HepG2 (cell line): ENCODE data around the gene CLDN14. TPM values are rescaled to one million over a fixed set of nuclear protein-coding genes. Genes with fewer than 3 reads are reported as not detected.

ENCODE experiments used
- ARNTL ChIP-seq: sonication (generic); formaldehyde crosslinking; IDR thresholded peaks from 2 replicates; pipeline ENCODE4 v1.4.0; 2020; ENCODE audit warnings: mild to moderate bottlenecking, missing genetic modification reagents
- CAMTA2 ChIP-seq: sonication (generic); formaldehyde crosslinking; IDR thresholded peaks from 2 replicates; pipeline ENCODE4 v1.4.0; 2020; ENCODE audit warnings: mild to moderate bottlenecking, missing genetic modification reagents, borderline replicate concordance
- JDP2 ChIP-seq: sonication (generic); formaldehyde crosslinking; IDR thresholded peaks from 2 replicates; pipeline ENCODE4 v1.8.1; 2022; ENCODE audit warnings: missing genetic modification reagents, borderline replicate concordance
- KAT2B ChIP-seq: fragments of 150-350 bp; IDR thresholded peaks from 2 replicates; pipeline ENCODE4 v1.6.1; 2014; ENCODE audit warnings: low read depth, low read length, borderline replicate concordance
- LRRFIP1 ChIP-seq: sonication (generic); formaldehyde crosslinking; conservative IDR thresholded peaks from 2 replicates; pipeline ENCODE4 v1.4.0; 2020; ENCODE audit warnings: missing genetic modification reagents
- MXD4 ChIP-seq: IDR thresholded peaks from 2 replicates; pipeline ENCODE4 v1.6.1; 2016; ENCODE audit warnings: mild to moderate bottlenecking, missing biosample characterization, missing genetic modification reagents
- MYC ChIP-seq: sonication (generic); formaldehyde crosslinking; IDR thresholded peaks from 2 replicates; pipeline ENCODE4 v1.9.0; 2021; ENCODE audit warnings: missing genetic modification reagents, borderline replicate concordance
- MZF1 ChIP-seq: sonication (generic); formaldehyde crosslinking; IDR thresholded peaks from 2 replicates; pipeline ENCODE4 v1.8.1; 2023; ENCODE audit warnings: mild to moderate bottlenecking, missing genetic modification reagents, borderline replicate concordance
- NR2F1 ChIP-seq, 2 experiments: fragments of 450-650 bp in 1 of 2; formaldehyde crosslinking in 1 of 2; IDR thresholded peaks; 2 replicates each; pipeline versions ENCODE4 v1.5.0 to v1.6.1; 2016 to 2020; ENCODE audit warnings: mild to moderate bottlenecking in 1 of 2, missing compliant biosample characterization in 1 of 2, missing genetic modification reagents in 1 of 2, moderate library complexity in 1 of 2
- NR2F2 ChIP-seq: IDR thresholded peaks from 2 replicates; pipeline ENCODE4 v1.6.1; 2012; ENCODE audit warnings: low read depth, inconsistent platforms, borderline replicate concordance
- RARG ChIP-seq: sonication (generic); formaldehyde crosslinking; IDR thresholded peaks from 2 replicates; pipeline ENCODE4 v1.4.0; 2020; ENCODE audit warnings: low read depth, mild to moderate bottlenecking, missing genetic modification reagents
- RXRB ChIP-seq: IDR thresholded peaks from 2 replicates; pipeline ENCODE4 v1.6.1; 2016; ENCODE audit warnings: borderline replicate concordance, missing genetic modification reagents, missing compliant biosample characterization
- TARDBP ChIP-seq: sonication (generic); formaldehyde crosslinking; IDR thresholded peaks from 2 replicates; pipeline ENCODE4 v1.8.0; 2022; ENCODE audit warnings: mild to moderate bottlenecking, missing genetic modification reagents
- TRIM24 ChIP-seq: sonication (generic); formaldehyde crosslinking; IDR thresholded peaks from 2 replicates; pipeline ENCODE4 v1.8.0; 2022; ENCODE audit warnings: mild to moderate bottlenecking, missing genetic modification reagents
- ZBTB3 ChIP-seq: sonication (generic); formaldehyde crosslinking; IDR thresholded peaks from 2 replicates; pipeline ENCODE4 v1.4.0; 2020; ENCODE audit warnings: low read depth, mild to moderate bottlenecking, moderate library complexity, missing genetic modification reagents, borderline replicate concordance
- ZNF138 ChIP-seq: sonication (generic); formaldehyde crosslinking; IDR thresholded peaks from 2 replicates; pipeline ENCODE4 v1.5.0; 2020; ENCODE audit warnings: mild to moderate bottlenecking, low read depth, missing genetic modification reagents
- ZNF337 ChIP-seq: sonication (generic); formaldehyde crosslinking; IDR thresholded peaks from 2 replicates; pipeline ENCODE4 v1.5.1; 2020; ENCODE audit warnings: missing genetic modification reagents, low read depth, mild to moderate bottlenecking, borderline replicate concordance
- ZNF562 ChIP-seq: sonication (generic); formaldehyde crosslinking; IDR thresholded peaks from 2 replicates; pipeline ENCODE4 v1.8.0; 2022; ENCODE audit warnings: missing genetic modification reagents, borderline replicate concordance
- ZNF616 ChIP-seq: sonication (generic); formaldehyde crosslinking; IDR thresholded peaks from 2 replicates; pipeline ENCODE4 v1.5.0; 2020; ENCODE audit warnings: low read depth, mild to moderate bottlenecking, missing genetic modification reagents
- ZNF747 ChIP-seq: sonication (generic); formaldehyde crosslinking; IDR thresholded peaks from 2 replicates; pipeline ENCODE4 v1.8.1; 2023; ENCODE audit warnings: missing genetic modification reagents, mild to moderate bottlenecking, borderline replicate concordance
- ZSCAN12 ChIP-seq: sonication (generic); formaldehyde crosslinking; IDR thresholded peaks from 2 replicates; pipeline ENCODE4 v1.9.0; 2021; ENCODE audit warnings: mild to moderate bottlenecking, missing genetic modification reagents
- polyA plus RNA-seq, 8 experiments: library from polyadenylated mRNA; depleted of rRNA in 3 of 8; stranded (reverse) in 7 of 8; unstranded in 1 of 8; fragments of >200 nt; fragmentation: Illumina TruSeq in 4 of 8; extraction: Trizol in 4 of 8; gene quantifications; 2 replicates each; pipeline versions ENCODE4 v1.2.1 to v1.2.3, GENCODE V29; 2011 to 2016; ENCODE audit warnings: low read depth in 4 of 8, missing spikeins in 1 of 8, mixed read lengths in 1 of 8; ENCODE audit not compliant: insufficient read depth in 1 of 8
- total RNA-seq, 5 experiments: library from RNA; depleted of rRNA; stranded (reverse); fragments of >200 nt; fragmentation: Illumina TruSeq; extraction: Trizol; gene quantifications; 2 replicates each; pipeline ENCODE4 v1.2.3, GENCODE V29; 2016; ENCODE audit warnings: low read depth in 1 of 5
- TF ChIP-seq, protein P1 (sequence below): IDR thresholded peaks from 2 replicates; pipeline ENCODE4 v1.6.1; 2012; ENCODE audit warnings: inconsistent platforms
- TF ChIP-seq, protein P2 (sequence below): sonication (generic); formaldehyde crosslinking; IDR thresholded peaks from 2 replicates; pipeline ENCODE4 v1.4.0; 2020; ENCODE audit warnings: missing genetic modification reagents

Gene CLDN14
- total and polyA plus RNA-seq, 2 of the 13 experiments (the other 11 are each of a cell fraction or from before 2014, with no cell fraction given): 1.1 to 1.4 TPM

GRCh38 chr21:36479415-36480402, at the start of gene CLDN14 (continued):
- TF ChIP-seq RARG: no peak
- peak; percentile 67; the same call in 1 of the 2 replicates for TF ChIP-seq ZNF337 (CRISPR knock-in tag)
- TF ChIP-seq, protein P1, sequence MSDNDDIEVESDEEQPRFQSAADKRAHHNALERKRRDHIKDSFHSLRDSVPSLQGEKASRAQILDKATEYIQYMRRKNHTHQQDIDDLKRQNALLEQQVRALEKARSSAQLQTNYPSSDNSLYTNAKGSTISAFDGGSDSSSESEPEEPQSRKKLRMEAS: peak; percentile 86
- TF ChIP-seq, protein P2, sequence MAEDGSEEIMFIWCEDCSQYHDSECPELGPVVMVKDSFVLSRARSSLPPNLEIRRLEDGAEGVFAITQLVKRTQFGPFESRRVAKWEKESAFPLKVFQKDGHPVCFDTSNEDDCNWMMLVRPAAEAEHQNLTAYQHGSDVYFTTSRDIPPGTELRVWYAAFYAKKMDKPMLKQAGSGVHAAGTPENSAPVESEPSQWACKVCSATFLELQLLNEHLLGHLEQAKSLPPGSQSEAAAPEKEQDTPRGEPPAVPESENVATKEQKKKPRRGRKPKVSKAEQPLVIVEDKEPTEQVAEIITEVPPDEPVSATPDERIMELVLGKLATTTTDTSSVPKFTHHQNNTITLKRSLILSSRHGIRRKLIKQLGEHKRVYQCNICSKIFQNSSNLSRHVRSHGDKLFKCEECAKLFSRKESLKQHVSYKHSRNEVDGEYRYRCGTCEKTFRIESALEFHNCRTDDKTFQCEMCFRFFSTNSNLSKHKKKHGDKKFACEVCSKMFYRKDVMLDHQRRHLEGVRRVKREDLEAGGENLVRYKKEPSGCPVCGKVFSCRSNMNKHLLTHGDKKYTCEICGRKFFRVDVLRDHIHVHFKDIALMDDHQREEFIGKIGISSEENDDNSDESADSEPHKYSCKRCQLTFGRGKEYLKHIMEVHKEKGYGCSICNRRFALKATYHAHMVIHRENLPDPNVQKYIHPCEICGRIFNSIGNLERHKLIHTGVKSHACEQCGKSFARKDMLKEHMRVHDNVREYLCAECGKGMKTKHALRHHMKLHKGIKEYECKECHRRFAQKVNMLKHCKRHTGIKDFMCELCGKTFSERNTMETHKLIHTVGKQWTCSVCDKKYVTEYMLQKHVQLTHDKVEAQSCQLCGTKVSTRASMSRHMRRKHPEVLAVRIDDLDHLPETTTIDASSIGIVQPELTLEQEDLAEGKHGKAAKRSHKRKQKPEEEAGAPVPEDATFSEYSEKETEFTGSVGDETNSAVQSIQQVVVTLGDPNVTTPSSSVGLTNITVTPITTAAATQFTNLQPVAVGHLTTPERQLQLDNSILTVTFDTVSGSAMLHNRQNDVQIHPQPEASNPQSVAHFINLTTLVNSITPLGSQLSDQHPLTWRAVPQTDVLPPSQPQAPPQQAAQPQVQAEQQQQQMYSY: no peak
- TF ChIP-seq ZBTB3 (CRISPR knock-in tag): peak; percentile 80; the same call in 1 of the 2 replicates
- no peak for TF ChIP-seq MZF1 (CRISPR knock-in tag)
- peak; percentile 65 to 76; a peak in 2 of 4 replicates for TF ChIP-seq NR2F1 (CRISPR knock-in tag; IDR thresholded peaks at IDR 0.05)
- TF ChIP-seq KAT2B: peak; percentile 67; the same call in 1 of the 2 replicates
- TF ChIP-seq ZSCAN12: no peak
- peak; percentile 86; the same call in 1 of the 2 replicates for TF ChIP-seq MYC (CRISPR knock-in tag)
- TF ChIP-seq LRRFIP1 (CRISPR knock-in tag): no peak
- no peak for TF ChIP-seq CAMTA2 (CRISPR knock-in tag)
- TF ChIP-seq TRIM24 (CRISPR knock-in tag): peak; percentile 57; the same call in 1 of the 2 replicates
- peak; percentile 82 for TF ChIP-seq RXRB (CRISPR knock-in tag)
- TF ChIP-seq MXD4 (CRISPR knock-in tag): no peak
- TF ChIP-seq ZNF747 (CRISPR knock-in tag): peak; percentile 65; the same call in 1 of the 2 replicates
- TF ChIP-seq TARDBP (CRISPR knock-in tag): peak; percentile 92
- TF ChIP-seq ZNF138 (CRISPR knock-in tag): no peak
- TF ChIP-seq ZNF616 (CRISPR knock-in tag): no peak
- peak; percentile 81 for TF ChIP-seq NR2F2
- TF ChIP-seq ZNF562: no peak
- TF ChIP-seq JDP2 (CRISPR knock-in tag): no peak
- peak; percentile 90 for TF ChIP-seq ARNTL (CRISPR knock-in tag)
